Activated effector memory CD4-positive, alpha-beta T cell treated with Interleukin-2 at 50 U/mL for 16 hours (primary cell): ENCODE data around the gene PARP8.
"Not testable (repeated sequence)": the region's sequence is repeated elsewhere in the genome, so short reads cannot be mapped to it uniquely, and the experiment has no call there.

Experiments
- DNase-seq: peaks from one replicate; pipeline ENCODE4 v3.0.0-alpha.2; 2020

The PARP8 gene

GRCh38 chr5:50794812-50795211, 128.4 kb downstream of the PARP8 start:
- no peak for DNase-seq

- DNase-seq = no peak
Measured at GRCh38 chr5:50798002-50798401, 131.6 kb downstream of the PARP8 start.

DNA sequence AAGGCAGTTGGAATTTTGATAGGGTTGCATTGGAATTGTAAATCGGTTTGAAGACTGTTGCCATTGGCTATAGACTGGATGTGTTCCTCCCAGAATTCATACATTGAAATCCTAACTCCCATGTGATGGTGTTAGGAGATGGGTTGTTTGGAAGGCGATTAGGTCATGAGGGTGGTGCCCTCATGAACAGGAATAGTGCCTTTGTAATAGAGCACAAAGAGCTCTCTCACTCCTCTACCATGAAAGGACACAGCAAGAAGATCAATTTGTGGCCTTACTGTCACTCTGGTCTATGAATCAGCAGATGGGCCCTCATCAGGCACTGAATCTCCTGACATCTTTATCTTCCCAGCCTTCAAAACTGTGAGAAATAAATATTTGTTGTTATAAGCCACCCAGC, 133.2 kb downstream of the PARP8 start:
- no peak for DNase-seq

DNA sequence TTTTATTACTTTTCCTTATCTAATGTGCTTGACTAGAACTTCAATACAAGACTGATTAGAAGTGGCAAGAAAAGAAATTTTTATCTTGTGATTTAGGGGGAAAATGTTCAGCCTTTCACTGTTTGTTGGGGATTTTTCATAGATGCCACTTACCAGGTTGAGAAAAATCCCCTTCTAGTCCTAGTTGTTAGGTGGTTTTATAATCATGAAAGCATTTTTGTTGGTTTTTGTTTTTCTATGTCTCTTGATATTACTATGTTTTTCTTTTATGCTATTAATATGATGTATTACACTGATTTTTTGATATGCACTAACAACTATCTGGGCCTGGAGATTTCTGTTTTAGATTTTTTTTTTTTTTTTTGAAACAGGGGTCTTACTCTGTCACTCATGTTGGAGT, 134.0 kb downstream of the PARP8 start:
- DNase-seq = no peak

- no peak for DNase-seq
Measured at GRCh38 chr5:50807661-50808060, 141.2 kb downstream of the PARP8 start.

DNA sequence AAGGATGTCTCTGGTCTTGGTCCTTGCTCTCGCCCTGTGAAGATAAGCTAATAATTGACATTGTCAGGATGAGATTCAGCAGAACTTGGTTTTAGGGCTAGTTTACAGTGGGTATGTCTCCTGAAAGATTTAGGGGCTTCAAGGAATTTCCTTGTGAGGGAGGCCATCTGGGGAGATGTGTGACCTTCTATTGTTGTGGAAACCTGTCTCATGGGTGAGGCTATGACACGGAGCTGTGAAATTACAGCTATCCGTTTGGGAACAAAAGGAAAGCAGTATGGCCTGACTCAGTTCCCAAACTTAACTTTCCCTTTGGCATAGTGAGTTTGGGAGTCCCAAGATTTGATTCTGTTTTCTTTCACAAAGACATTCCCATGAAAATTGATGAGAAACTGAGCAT, 142.0 kb downstream of the PARP8 start:
- DNase-seq = no peak

GRCh38 chr5:50811746-50812145, 145.3 kb downstream of the PARP8 start:
- not testable (repeated sequence) for DNase-seq

- no peak for DNase-seq
Measured at GRCh38 chr5:50813691-50814090, 147.3 kb downstream of the PARP8 start.

- no peak for DNase-seq
Measured at GRCh38 chr5:50814556-50814955, 148.1 kb downstream of the PARP8 start.

DNA sequence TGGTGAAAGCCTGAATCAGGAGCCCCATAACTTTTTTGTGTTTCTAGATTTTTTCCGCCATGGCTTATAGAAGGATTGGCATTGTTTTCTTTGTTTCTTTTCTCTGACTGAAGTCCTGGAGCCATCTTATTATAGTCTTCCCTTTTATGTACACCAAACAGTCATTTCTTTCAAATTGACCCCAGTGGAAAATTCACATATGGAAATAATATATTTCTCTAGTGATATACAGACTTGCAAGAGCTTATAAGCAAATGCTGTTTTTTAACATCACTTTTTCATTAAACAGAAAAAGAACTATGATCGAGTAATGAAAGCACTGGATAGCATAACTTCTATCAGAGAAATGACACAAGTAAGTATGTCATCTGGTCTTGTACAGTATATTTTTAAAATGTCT, 155.6 kb downstream of the PARP8 start:
- no peak for DNase-seq

DNA sequence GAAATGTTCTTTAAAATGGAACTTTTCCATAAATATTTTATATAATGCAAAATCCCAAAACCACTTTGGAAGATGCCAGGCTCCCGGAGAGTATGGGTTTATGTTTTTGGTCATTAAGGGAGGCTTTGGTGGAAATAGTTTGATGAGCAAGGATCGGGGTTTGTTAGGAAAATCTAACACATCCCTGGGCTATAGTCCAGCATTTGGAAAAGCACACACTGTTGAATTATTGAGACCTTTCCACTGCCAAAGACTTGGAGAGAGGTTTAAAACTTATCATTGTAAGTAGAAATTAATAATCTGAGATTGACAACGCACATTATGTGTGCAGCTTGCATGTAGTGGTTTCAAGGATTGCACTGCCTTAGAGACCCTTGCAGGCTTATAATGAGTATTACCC, 156.3 kb downstream of the PARP8 start:
- no peak for DNase-seq

DNA sequence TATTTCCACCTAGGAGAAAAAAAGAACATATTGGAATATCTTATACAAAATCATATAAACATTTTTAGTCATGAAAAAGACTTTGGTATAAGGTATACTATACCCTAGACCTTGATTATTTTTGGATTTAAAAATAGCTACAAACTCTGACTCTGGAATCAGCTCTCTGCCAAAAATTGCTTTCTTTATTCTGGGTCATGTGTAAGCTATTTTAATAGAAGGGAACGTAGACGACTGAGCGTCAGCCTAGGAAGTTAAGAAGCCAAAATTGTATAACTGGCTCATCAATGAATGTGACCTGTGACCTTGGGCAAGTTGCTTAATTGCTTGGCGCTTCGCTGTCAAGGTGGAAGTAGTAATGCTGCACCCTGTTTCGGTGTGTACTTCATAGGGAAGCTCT, 157.1 kb downstream of the PARP8 start:
- no peak for DNase-seq

GRCh38 chr5:50824109-50824508, 157.7 kb downstream of the PARP8 start:
- DNase-seq = no peak

GRCh38 chr5:50827516-50828247, 161.2 kb downstream of the PARP8 start:
- no peak for DNase-seq

- no peak for DNase-seq
Measured at GRCh38 chr5:50829023-50829422, 162.6 kb downstream of the PARP8 start.

DNA sequence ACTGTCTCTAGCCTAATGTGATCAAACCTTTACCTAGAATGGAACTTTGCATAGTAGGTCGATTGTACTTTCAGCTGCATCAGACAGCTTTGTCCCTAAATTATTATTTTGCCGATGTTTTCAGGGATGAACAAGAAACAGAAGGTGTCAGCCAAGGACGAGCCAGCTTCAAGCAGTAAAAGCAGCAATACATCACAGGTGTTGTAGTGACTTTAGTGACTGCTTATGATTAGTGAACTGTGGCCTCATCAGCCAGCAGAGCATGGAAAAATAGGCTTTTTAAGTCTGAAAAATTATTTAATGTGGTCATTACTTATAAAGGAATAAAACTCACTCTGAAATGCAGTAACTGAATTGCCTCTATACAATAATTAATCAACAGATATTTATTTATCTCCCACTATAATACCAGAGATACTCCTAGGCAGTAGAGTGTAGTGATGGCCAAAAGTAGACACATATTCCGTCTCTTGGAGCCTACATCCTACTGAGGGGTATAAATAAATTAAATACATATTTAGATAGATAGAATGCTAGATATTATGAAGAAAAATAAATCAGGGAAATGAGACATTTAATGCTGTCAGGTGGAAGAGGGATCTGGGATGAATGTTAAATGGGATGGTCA, 166.3 kb downstream of the PARP8 start:
- DNase-seq = no peak

DNA sequence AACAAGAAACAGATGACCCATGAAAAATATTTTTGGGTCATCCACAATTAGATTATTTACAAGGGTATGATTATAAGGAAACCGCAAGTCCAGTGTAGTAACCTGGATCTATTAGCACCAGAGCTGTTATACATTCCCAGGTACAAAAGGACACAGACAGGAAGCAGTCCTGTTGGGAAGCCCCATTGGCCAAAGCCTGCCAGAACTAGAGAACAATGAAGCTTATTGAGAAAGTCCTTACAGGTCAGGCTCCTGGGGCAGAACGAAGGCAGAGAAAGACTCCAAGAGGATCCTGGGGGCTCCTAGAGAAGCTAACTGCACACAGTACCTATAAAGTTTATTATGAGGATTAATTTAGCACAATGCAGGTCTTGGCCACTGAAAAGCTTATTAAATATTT, 169.9 kb downstream of the PARP8 start:
- DNase-seq = no peak

- DNase-seq = no peak
Measured at GRCh38 chr5:50839472-50839871, 173.0 kb downstream of the PARP8 start.

- no peak for DNase-seq
Measured at GRCh38 chr5:50843091-50843490, 176.7 kb downstream of the PARP8 start.

DNA sequence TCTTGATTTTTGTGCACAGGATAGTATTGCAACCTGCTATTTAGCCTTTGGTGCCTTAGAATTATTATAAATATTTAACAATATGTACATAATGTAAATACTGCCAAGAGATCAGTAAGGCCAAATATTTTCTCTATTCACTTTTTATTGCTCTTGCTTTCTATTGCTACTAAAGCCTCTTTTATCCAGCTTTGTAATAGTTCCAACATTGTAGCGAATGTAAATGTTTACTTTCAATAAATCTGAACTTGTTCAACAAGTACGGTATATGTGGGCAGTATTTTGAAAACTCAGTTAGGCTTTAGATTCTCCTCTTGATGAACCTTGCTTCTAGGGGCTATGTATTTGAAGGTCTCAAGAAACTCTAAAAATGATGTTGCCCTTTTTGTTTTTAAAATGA, 179.8 kb downstream of the PARP8 start:
- no peak for DNase-seq

DNA sequence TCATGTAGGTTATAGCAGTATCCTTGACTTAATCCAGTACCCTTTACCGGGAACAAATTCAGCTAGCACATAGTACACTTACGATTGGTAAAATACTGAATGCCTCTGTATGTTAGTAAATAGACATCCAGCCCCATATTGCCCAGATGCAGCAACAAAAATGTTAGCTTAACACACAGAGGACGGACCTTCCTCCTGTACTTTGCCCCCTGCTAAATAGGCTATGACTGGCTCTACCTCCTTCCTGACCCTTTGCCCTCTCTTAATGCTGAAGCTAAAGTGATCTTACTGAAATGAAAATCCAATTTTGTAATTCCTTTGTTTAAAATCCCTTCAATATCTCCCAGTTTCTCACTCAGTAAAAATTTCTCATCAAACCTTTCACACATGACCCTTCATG, 183.1 kb downstream of the PARP8 start:
- no peak for DNase-seq

GRCh38 chr5:50853151-50853550, 186.7 kb downstream of the PARP8 start:
- DNase-seq = no peak

GRCh38 chr5:50854082-50854481, 187.6 kb downstream of the PARP8 start:
- no peak for DNase-seq

DNA sequence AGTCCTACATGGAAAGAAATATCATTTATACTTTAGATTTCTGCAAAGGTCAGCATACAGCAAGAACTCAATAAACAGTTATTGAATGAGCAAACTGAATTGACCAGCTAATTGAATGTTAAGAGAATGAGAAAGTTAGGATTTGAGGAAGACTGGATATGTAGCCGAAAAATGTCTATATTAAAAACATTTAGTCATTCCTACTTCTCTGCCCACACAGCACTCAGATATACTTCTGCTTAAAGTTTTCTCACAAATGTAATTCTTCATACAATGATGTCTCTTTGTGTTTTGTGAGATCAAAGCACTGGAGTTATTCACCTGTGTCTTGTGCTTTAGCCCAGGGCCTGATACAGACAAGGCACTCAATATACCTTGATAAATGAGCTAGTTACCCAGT, 188.6 kb downstream of the PARP8 start:
- DNase-seq = no peak
